Measurements from ENCODE around the gene ZNF507. TPM values are rescaled to one million over a fixed set of nuclear protein-coding genes. Genes with fewer than 3 reads are reported as not detected.

The ZNF507 gene
- total RNA-seq, 1 donor from 2014 or later, result 12.9 TPM

DNA sequence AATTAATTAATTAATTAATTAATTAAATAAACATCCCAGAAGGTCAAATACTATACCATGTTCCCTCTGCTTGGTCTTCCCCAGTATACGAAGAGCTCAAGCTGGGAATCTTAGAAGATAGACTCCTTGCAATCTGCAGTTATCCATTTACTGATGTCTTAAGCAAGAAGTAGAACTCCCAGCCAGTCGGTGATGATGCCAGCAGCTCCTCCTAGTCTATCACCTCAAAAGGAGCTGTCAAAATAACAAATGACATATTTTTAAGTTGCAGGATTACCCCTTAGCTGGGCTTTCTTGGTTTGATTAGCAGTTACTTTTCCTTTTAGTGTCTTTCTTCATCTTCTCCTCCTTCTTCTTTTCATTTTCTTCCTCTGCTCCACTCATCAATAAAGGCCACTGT is 6.0 kb upstream of the ZNF507 start:
- DNase-seq (ENCODE audit: low read depth, low spot score), result no peak

DNA sequence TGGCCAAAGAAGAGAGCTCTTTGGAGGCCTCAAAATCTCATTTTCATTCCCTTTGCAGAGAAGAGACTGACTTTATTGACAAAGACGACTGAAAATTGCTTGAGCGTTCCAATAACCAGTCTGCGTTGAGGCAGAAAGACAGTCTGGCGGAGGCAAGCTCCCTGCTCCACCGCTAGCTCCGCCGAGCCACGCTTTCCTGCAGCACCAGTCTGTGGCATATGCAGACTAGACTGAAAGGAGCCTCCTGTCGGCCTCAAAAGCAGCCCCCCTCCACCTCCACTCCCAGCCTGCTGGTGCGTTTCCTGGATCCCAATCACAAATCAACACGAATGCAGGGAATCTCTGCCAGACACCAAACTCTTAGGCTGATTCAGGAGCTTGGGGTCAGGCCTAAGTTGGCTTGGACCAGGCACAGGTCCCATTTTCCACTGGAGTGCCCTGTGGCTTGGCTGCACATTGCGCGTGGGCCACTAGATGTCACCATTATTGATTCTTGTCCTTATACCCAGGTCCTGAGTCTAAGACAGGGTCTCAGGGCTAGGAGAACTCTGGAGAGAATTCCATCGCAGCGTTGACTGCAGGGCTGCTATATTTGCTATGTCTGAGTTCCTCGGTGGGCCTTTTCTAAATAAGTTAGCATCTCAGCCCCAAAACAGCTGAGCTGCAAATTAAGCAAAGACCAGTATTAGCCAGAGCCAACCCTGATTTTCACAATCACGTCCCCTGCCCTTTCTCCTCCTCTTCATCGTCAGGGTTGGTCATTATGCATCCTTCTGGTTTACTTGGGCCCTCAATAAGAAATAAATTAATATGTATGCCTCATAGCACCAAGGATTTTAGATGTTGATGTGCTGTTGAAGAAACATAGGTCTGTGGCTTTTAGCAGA is 5.2 kb upstream of the ZNF507 start:
- no peak for DNase-seq (ENCODE audit: low read depth, low spot score)

DNA sequence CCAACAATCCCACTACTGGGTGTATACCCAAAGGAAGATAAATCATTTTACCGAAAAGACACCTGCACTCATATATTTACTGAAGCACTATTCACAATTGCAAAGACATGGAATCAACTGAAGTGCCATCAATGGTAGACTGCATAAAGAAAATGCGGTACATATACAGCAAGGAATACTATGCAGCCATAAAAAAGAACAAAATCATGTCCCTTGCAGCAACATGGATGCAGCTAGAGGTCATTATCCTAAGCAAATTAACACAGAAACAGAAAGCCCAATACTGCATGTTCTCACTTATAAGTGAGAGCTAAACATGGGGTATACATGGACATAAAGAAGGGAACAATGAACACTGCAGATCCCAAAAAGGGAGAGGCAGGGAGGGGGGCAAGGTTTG is 2.7 kb upstream of the ZNF507 start:
- DNase-seq (ENCODE audit: low read depth, low spot score), result no peak

DNA sequence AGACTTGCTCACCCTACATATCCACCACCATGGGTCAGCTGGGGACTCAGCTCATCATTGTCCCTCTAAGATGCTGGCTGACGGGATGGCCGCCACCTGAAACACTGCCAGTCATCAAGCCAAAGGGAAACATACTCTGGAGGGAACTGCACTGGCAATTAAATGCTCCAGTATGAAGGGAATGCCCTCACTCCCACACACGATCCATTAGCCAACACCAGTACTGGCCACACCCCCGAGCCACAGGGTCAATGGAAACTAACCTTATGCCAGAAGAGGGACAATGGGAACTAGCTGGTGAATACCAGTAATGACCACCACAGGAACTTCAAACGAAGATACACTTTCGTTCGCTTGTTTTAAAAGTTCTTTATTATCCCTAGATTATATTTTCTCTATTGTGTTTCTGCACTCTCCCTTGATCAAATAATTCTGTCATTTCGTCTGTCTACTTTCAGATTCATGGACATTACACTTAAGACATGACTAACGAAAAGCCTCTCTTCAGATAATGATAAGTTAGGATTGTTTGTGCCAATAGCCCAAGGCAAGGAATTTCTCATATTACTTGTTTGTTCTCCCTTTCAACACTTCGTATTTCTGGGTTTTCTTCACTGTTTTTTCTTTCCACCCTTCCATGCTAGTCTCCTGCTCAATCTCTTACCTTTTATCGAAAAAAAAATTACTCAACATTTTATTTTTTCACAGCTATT is 1.7 kb upstream of the ZNF507 start:
- DNase-seq (ENCODE audit: low read depth, low spot score), result no peak

DNA sequence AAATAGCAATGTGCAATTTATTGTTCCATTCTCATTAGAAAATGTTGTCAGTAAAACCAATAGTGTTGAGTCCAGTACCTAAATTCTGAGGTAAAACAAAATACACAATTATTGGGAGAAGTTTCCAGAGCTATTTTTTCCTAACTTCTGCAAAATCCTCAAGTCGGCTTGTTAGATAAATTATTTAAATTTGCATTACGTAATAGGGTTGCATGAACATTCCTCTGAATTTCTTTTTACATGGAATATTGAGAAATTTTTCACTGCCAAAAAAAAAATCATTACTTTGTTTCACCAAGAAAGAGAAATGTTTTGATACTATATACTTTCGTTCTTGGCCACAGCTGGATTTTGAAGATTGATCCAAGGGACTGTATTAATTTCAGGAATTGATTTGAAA is 1.5 kb downstream of the ZNF507 start:
- no peak for DNase-seq (ENCODE audit: low read depth, low spot score)

DNA sequence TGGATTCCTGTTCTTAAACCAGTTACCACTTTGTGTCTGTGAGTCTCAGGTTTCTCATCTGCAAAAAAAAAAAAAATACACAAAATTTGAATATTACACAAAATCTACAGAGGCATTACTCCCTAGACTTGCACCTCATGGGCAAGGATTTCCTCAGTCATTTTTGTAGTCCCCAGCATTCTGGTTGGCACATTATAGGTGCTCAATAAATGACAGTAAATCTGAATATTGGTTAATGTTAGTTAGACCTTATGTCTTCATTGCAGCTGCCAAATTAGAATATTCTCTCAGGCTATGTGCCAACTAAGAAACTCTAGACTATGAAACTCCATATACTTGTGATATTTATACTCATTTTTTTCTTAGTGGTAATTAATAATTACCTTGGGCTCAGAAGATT is 2.2 kb downstream of the ZNF507 start:
- no peak for DNase-seq (ENCODE audit: low read depth, low spot score)

DNA sequence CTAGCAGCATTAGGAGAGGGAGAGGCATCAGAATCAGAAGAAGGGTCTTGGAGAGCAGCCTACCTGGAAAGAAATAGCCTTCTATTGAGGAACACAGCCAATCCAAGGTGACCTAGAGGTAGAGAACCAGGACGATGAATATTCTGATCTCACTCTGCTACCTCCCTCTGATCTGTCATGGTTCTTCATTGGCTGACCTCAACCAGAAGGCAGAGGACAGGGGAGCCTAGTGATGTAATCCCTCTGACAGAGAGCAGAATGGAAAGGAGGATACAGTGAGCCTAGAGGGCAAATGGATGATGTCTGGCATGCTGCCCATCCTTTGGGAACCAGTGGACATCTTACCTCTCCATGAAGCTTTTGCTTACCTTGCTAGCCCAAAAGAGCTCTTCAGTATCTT is 3.6 kb downstream of the ZNF507 start:
- DNase-seq (ENCODE audit: low read depth, low spot score), result no peak

DNA sequence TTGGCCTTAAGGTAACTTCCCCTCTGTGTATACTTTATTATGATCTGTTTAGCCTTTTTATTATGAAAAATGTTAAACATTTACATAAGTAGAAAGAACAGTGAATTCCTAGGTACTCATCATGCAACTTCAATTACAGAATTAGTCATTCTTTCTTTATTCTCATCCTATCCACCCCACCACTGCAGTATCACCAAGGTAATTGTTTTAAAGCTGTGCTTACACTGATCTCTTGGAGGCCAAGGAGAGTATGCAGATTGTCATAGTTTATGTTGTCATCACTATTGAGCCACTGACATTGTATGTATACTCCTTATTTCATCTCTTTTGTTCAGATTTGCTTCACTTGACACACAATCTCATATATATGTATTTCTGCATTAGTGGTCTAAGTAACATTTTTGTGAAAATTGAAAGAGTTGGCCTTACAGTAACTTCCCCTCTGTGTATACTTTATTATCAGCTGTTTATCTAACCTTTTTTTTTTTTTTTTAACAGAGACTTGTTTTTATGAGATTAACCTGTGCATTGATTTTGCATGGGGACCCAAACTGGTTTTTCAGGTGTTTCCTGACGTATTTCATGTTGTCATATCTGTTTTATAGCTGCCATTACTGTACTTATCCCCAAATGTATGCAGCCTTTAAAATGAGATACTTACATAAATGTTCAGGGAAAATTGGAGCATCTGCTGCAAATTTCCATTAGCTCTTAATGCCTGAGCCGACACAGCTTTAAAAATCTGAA is 4.5 kb downstream of the ZNF507 start:
- no peak for DNase-seq (ENCODE audit: low read depth, low spot score)

DNA sequence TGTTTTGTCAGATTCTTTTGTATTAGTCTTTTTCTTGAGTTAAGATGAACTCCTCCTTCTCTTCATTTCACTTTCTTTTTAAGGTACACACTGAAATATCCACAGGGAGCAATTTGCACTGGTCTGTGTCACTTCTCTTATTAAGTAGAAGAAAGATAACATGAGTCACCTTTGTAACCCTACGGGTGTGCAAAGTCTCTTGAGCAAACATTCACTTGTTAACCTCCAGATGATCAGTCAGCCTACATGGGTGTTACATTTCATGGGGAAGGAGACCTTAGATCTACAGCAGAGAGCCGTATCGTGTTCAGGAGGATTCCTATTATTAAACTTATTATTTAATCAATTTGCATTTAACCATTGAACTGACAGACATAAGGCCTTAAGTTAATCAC is 5.1 kb downstream of the ZNF507 start:
- no peak for DNase-seq (ENCODE audit: low read depth, low spot score)

DNA sequence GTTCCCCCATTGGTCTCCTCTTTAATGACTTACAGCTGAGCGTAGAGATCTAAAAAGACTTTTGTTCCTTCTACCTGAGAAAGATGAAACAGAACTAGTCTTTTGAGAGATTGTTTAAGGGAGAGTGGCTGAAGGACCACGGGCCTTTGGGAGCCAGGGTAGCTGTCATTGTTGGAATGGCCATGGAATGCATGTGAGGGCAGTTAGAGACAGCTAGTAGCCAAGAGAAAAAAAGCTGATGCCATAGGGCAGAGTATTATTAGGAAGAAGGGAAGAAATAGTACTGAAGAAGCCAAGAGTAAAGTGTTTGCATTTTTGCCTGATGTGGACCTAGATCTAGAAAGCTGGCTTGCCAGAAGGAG is 5.6 kb downstream of the ZNF507 start:
- DNase-seq (ENCODE audit: low read depth, low spot score), result no peak

DNA sequence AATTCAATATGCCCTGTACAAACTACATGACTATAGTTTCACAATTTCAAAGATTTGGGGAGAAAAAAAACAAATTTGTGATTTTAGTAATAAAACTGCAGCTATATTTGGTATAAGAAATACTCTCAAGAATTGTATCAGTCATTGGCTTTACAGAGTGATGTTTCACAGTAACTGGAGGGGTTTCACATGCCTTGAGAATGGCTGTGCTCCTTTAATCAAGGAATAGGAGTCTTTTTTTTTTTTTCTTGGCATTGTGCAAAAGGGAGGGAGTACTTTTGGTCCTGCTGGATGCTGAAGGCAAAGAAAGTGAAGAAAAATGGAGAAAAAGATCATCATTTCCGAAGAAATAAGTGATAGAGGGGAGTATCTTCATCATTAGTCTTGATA is 6.8 kb downstream of the ZNF507 start:
- DNase-seq (ENCODE audit: low read depth, low spot score), result no peak

DNA sequence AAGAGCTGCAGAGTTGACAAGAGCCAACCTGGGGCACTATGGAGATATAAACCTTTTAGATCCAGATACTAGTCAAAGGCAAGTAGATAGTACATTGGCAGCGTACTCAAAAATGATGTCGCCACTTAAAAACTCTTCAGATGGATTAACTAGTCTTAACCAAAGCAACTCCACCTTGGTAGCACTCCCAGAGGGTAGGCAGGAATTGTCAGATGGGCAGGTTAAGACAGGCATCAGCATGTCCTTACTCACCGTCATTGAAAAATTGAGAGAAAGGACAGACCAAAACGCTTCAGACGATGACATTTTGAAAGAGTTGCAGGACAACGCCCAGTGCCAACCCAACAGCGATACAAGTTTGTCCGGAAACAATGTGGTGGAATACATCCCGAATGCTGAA is 8.9 kb downstream of the ZNF507 start:
- no peak for DNase-seq (ENCODE audit: low read depth, low spot score)

DNA sequence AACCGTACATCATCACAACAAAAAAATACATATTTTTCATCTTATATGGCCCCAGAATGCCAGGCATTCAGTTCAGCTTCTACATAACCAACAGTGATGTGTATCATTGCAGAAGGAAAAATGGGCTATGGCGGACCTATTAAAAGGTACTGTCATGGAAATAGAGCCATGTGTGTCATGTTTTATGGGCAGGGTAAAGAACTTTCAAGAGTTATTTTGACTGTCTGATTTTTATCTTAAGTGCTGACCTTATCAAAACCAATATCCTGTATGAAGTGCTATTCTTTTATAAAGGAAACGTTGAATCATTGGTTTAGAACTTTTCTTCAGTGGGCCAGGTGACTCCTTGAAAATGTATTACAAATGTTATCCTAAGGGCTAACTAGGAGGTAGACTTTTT is 9.9 kb downstream of the ZNF507 start:
- no peak for DNase-seq (ENCODE audit: low read depth, low spot score)

DNA sequence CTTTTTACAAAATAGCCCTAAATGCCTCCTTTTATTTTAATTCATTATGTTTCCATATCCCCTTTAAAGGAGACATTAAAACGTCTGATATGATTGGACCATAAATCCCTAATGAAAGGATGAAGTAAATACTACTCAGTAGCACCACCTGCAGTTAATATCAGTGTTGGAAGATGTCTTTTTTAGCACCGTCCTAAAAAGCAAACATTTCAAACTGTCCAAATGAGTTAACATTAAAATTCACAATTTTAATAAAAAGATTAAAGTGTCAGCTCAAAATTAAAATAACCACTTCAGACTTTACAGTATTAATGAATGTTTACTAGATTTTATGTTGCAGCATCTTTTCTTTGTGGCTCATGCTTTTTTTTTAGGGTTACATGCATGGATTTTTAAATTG is 12.3 kb downstream of the ZNF507 start:
- DNase-seq (ENCODE audit: low read depth, low spot score), result no peak

DNA sequence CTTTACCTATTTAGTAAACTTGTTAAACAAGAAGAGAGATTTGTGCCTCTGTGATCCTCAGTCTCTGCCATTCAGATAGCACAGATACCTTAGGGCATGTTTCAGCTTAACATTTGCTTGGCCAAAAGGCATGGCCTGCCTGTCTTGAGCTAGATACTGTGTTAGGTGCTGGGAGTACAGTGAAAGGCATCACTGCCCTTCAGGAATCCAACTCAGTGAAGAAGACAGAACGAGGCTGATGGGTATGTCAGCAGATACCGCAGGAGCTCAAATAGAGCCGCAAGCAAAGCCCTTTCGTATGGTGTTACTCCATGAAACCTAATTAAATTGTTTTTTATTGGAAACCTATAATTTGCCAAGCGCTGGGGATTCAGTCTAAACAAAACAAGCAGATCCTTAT is 12.9 kb downstream of the ZNF507 start:
- DNase-seq (ENCODE audit: low read depth, low spot score), result no peak

DNA sequence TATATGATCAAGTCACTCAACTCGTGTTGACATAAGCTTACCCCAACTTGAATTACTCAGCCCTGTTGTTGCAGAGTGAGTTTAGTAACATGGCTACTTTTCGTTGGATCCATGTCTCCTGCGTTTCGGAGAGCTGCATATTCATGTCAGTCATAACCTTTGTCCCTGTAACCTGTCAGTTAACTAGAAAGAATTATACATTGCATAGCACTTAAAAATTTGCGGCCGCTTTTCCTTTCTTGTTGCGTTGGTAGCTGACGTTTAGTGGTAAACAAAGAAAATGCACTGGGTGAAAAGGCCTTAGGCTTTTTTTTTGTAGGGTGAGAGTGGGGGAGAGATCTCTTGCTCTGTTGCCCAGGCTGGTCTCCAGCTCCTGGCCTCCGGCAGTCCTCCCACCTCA is 14.2 kb downstream of the ZNF507 start:
- DNase-seq (ENCODE audit: low read depth, low spot score), result no peak

DNA sequence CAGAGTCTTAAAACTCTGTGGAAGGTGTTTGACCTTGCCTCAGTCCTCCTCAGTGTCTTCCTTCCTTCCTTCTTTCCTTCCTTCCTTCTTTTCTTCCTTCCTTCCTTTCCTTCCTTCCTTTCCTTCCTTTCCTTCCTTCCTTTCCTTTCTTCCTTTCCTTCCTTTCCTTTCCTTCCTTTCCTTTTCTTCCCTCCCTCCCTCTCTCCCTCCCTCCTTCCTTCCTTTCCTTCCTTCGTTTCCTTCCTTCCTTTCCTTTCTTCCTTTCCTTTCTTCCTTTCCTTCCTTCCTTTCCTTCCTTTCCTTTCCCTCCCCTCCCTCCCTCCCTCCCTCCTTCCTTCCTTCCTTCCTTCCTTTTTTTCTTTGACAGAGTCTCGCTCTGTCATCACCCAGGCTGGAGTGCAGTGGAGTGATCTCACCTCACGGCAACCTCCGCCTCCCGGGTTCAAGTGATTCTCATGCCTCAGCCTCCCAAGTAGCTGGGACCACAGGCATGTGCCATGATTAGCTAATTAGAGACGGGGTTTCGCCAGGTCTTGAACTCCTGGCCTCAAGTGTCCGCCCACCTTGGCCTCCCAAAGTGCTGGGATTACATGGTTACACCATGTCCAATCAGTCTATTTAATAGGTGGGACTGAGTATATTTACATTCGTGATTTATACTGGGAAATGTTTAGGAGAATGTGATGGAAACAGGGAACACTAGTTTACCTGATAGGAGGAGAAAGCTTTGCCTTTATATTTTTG is 16.3 kb downstream of the ZNF507 start:
- no peak for DNase-seq (ENCODE audit: low read depth, low spot score)

DNA sequence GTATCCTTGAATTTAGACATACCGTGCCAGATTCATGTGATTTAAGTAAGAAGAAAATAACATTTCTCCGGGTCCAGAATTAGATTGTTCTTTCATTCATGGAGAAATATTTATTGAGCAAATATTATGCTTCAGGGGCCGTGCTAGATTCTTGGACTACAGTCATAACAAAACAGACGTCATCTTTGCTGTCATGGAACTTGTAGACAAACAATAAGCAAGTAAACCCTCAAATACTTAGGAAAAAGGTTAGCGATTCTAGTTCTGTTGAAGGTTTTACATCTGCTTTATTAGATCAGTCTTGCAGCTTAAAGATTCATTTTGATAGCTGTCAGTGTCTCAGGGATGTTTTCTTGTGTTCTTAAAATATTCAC is 16.9 kb downstream of the ZNF507 start:
- no peak for DNase-seq (ENCODE audit: low read depth, low spot score)

DNA sequence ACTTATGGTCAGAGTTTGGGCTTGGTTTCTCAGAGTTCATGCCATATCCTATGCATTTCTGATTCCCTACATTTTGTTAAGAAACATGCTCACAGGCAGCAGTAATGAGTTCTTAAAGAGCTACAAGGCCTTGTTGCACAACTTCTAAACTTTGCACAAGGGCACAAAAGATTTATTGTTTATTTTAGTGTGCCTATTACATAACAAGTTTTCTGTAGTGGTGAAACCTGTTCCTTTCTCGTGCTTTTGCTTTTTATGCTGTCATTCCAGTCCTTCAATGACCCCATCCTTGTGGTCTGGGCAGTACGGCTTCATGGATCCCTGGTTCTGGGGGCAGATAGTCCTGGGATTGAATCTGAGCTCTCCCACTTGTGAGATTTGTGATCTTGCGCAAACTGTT is 17.8 kb downstream of the ZNF507 start:
- no peak for DNase-seq (ENCODE audit: low read depth, low spot score)

DNA sequence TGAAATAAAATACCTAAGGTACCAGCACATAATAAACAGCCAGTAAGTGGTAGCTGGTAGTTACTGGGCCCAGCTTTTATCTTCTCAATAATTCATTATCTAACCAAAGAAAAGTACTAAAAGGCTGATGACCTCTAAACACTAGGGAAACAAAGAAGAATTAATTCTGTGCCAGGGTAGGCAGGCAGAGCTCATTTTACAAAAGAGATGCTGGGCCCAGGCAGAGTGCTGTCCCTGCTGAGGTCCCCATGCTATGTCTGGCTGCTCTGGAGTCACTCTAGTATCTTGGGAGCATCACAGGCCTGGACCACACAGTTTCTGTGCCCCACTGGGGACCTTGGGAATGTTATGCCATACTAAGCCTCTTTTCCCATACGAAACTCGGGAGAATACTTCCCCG is 18.2 kb downstream of the ZNF507 start:
- no peak for DNase-seq (ENCODE audit: low read depth, low spot score)

DNA sequence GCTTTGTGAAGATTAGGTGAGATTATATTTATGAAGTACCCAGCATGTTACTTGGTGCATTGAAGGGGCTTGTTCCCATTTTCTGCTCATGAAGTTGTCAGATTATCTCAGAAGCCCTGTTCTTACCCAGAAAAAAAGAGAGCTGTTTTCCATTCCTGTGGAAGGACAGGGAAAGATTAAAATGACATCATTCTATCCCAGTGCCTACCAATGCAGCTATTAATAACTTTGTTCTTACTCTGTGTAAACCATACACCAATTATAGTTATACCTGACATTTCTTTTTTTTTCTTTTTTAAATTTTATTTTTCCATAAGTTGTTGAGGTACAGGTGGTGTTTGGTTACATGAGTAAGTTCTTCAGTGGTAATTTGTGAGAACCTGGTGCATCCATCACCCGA is 18.6 kb downstream of the ZNF507 start:
- DNase-seq (ENCODE audit: low read depth, low spot score), result no peak

DNA sequence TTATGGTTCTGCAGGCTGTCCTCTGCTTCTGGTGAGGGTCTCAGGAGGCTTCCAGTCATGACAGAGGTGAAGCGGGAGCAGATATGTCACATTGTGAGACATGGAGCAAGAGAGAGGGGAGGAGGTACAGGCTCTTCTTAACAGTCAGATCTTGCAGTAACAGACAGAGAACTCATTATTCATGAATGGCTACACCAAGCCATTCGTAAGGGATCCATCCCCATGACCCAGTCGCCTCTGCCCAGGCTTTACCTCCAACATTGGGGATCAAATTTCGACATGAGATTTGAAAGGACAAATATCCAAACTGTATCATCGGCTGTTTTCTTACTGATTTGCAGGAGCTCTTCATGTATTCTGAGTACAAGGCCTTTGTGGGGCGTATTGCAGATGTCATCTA is 21.7 kb downstream of the ZNF507 start:
- no peak for DNase-seq (ENCODE audit: low read depth, low spot score)

All from pulmonary artery endothelial cell (primary cell).